Measurements from ENCODE around the gene INTS2. TPM values are rescaled to one million over a fixed set of nuclear protein-coding genes. Genes with fewer than 3 reads are reported as not detected.
"Not testable (repeated sequence)": the region's sequence is repeated elsewhere in the genome, so short reads cannot be mapped to it uniquely, and the experiment has no call there.

INTS2 gene
- total and polyA plus RNA-seq, 4 donors: 9.9 to 28.9 (median 14.3) TPM

DNA sequence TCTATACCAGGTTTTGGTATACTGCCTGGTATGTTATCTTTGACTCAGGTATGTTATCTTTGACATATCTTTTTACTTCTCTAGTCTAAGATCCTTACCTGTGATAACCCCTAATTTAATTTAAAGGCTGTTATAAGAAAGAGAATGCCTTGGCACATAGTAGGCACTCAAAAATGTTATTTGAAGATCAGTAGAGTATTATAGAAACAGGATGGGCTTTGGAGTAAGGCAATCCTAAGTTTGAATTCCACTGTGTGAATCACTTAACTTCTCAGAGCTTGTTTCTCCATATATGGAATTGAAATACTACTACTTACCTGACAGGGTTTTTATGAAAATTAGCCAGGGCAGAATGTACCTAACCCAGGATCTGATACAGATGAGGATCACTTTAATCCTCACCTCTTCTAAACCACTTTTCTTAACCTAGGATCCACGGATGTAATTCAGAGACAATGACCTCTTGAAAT, 65.6 kb downstream of the INTS2 start:
- no peak for DNase-seq (ENCODE audit: low read depth in 4 of 6, low spot score in 6 of 6)
- Histone ChIP-seq H3K4me1 (ENCODE audit: control insufficient read depth, insufficient read depth, low read length) (no peaks in the 10 kb centered on the region), H3K4me3 (ENCODE audit: low read depth, low read length) (peak overlapping the region; percentile 76), H3K27me3 (ENCODE audit: control insufficient read depth, insufficient read depth, low read length) (no peaks in the 10 kb centered on the region), H3K9me3 (ENCODE audit: control insufficient read depth, insufficient read depth, low read length) (no peaks in the 10 kb centered on the region), H3K36me3 (ENCODE audit: control insufficient read depth, insufficient read depth, low read length) (peaks cover 3% of the 10 kb centered on the region), H3K27ac (ENCODE audit: low read depth, low read length) (no peak overlapping the region)
- no CpG with 5 or more reads among the region's 1 CpG for WGBS (ENCODE audit: insufficient coverage)

- WGBS (ENCODE audit: insufficient coverage): 91% methylated on average over 4 of the region's 10 CpGs
- not testable (repeated sequence) for H3K9me3 ChIP-seq (ENCODE audit: control insufficient read depth, insufficient read depth, low read length); H3K4me3 ChIP-seq (ENCODE audit: low read depth, low read length); H3K27ac ChIP-seq (ENCODE audit: low read depth, low read length); H3K36me3 ChIP-seq (ENCODE audit: control insufficient read depth, insufficient read depth, low read length); H3K27me3 ChIP-seq (ENCODE audit: control insufficient read depth, insufficient read depth, low read length); DNase-seq (ENCODE audit: low read depth in 4 of 6, low spot score in 6 of 6); H3K4me1 ChIP-seq (ENCODE audit: control insufficient read depth, insufficient read depth, low read length)
Measured at GRCh38 chr17:61860397-61860796, 67.4 kb downstream of the INTS2 start.

GRCh38 chr17:61856035-61856434, 71.7 kb downstream of the INTS2 start:
- H3K9me3 ChIP-seq (ENCODE audit: control insufficient read depth, insufficient read depth, low read length): no peaks in the 10 kb centered on the region
- H3K27ac ChIP-seq (ENCODE audit: low read depth, low read length): no peak overlapping the region
- H3K27me3 ChIP-seq (ENCODE audit: control insufficient read depth, insufficient read depth, low read length): no peaks in the 10 kb centered on the region
- H3K4me3 ChIP-seq (ENCODE audit: low read depth, low read length): no peak overlapping the region
- no peak for DNase-seq (ENCODE audit: low read depth in 4 of 6, low spot score in 6 of 6)
- no peaks in the 10 kb centered on the region for H3K4me1 ChIP-seq (ENCODE audit: control insufficient read depth, insufficient read depth, low read length)
- no CpG with 5 or more reads among the region's 1 CpG for WGBS (ENCODE audit: insufficient coverage)
- no peaks in the 10 kb centered on the region for H3K36me3 ChIP-seq (ENCODE audit: control insufficient read depth, insufficient read depth, low read length)

DNA sequence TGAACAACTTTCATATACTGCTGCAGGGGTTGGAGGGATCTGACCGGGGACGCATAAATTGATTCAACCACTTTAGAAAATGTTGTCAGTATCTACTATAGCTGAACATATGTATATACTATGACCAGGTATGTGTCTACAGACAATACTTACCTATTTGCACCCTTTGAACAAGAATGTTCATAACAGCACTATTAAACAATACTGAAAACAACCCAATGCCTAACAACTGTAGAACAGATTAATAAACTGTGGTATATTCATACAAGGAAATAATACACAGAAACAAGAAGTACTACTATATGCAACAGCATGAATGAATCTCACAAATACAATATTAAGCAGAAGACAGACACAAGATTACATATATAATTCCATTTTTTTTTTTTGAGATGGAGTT, 74.9 kb downstream of the INTS2 start:
- WGBS (ENCODE audit: insufficient coverage): no CpG with 5 or more reads among the region's 2 CpGs
- H3K9me3 ChIP-seq (ENCODE audit: control insufficient read depth, insufficient read depth, low read length): no peaks in the 10 kb centered on the region

DNA sequence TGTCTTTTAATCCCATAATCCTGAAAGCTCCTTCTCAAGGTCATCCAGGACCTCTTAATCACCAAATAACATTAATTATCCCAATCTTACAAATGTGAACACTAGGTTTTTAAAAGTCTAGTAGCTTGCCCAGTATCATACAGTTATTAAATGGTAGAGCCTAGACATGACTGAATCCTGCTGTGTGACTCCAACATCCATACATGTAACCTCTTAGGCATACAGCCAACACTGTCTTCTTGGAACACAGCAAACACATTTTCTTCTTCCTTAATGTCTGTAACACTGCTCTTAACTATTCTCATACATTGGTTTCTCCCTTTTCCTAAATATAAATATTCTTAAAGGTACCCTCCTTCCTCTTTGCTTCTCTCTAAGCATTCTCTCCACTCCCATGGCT, 78.1 kb downstream of the INTS2 start:
- no peak overlapping the region for H3K4me3 ChIP-seq (ENCODE audit: low read depth, low read length)
- no peak for DNase-seq (ENCODE audit: low read depth in 4 of 6, low spot score in 6 of 6)
- H3K36me3 ChIP-seq (ENCODE audit: control insufficient read depth, insufficient read depth, low read length): peaks cover 4% of the 10 kb centered on the region
- no peak overlapping the region for H3K27ac ChIP-seq (ENCODE audit: low read depth, low read length)
- no peaks in the 10 kb centered on the region for H3K27me3 ChIP-seq (ENCODE audit: control insufficient read depth, insufficient read depth, low read length)
- no peaks in the 10 kb centered on the region for H3K4me1 ChIP-seq (ENCODE audit: control insufficient read depth, insufficient read depth, low read length)
- H3K9me3 ChIP-seq (ENCODE audit: control insufficient read depth, insufficient read depth, low read length): no peaks in the 10 kb centered on the region

More for the DNA sequence above, 74.9 kb downstream of the INTS2 start:
- DNase-seq (ENCODE audit: low read depth in 4 of 6, low spot score in 6 of 6): no peak
- no peaks in the 10 kb centered on the region for H3K36me3 ChIP-seq (ENCODE audit: control insufficient read depth, insufficient read depth, low read length)
- H3K4me1 ChIP-seq (ENCODE audit: control insufficient read depth, insufficient read depth, low read length): no peaks in the 10 kb centered on the region
- H3K27ac ChIP-seq (ENCODE audit: low read depth, low read length): no peak overlapping the region
- H3K27me3 ChIP-seq (ENCODE audit: control insufficient read depth, insufficient read depth, low read length): no peaks in the 10 kb centered on the region
- H3K4me3 ChIP-seq (ENCODE audit: low read depth, low read length): no peak overlapping the region

- no CpG with 5 or more reads among the region's 2 CpGs for WGBS (ENCODE audit: insufficient coverage)
- no peak for DNase-seq (ENCODE audit: low read depth in 4 of 6, low spot score in 6 of 6)
- Histone ChIP-seq H3K9me3 (ENCODE audit: control insufficient read depth, insufficient read depth, low read length) (no peaks in the 10 kb centered on the region), H3K36me3 (ENCODE audit: control insufficient read depth, insufficient read depth, low read length) (peaks cover 4% of the 10 kb centered on the region), H3K27me3 (ENCODE audit: control insufficient read depth, insufficient read depth, low read length) (no peaks in the 10 kb centered on the region), H3K27ac (ENCODE audit: low read depth, low read length) (no peak overlapping the region), H3K4me1 (ENCODE audit: control insufficient read depth, insufficient read depth, low read length) (no peaks in the 10 kb centered on the region), H3K4me3 (ENCODE audit: low read depth, low read length) (no peak overlapping the region)
Measured at GRCh38 chr17:61848896-61849295, 78.9 kb downstream of the INTS2 start.

GRCh38 chr17:61848247-61848646, 79.5 kb downstream of the INTS2 start:
- Histone ChIP-seq H3K27me3 (ENCODE audit: control insufficient read depth, insufficient read depth, low read length) (no peaks in the 10 kb centered on the region), H3K27ac (ENCODE audit: low read depth, low read length) (no peak overlapping the region), H3K36me3 (ENCODE audit: control insufficient read depth, insufficient read depth, low read length) (peaks cover 4% of the 10 kb centered on the region), H3K4me1 (ENCODE audit: control insufficient read depth, insufficient read depth, low read length) (no peaks in the 10 kb centered on the region), H3K4me3 (ENCODE audit: low read depth, low read length) (no peak overlapping the region), H3K9me3 (ENCODE audit: control insufficient read depth, insufficient read depth, low read length) (no peaks in the 10 kb centered on the region)
- WGBS (ENCODE audit: insufficient coverage): no CpG with 5 or more reads among the region's 2 CpGs
- no peak for DNase-seq (ENCODE audit: low read depth in 4 of 6, low spot score in 6 of 6)

- WGBS (ENCODE audit: insufficient coverage): no CpG with 5 or more reads among the region's 3 CpGs
- H3K36me3 ChIP-seq (ENCODE audit: control insufficient read depth, insufficient read depth, low read length): peaks cover 4% of the 10 kb centered on the region
- DNase-seq (ENCODE audit: low read depth in 4 of 6, low spot score in 6 of 6): no peak
Measured at GRCh38 chr17:61847659-61848058, 80.1 kb downstream of the INTS2 start.

GRCh38 chr17:61846761-61847375, 80.9 kb downstream of the INTS2 start:
- no peak overlapping the region for H3K27ac ChIP-seq (ENCODE audit: low read depth, low read length)
- no CpG with 5 or more reads among the region's 3 CpGs for WGBS (ENCODE audit: insufficient coverage)
- no peaks in the 10 kb centered on the region for H3K9me3 ChIP-seq (ENCODE audit: control insufficient read depth, insufficient read depth, low read length)
- H3K4me3 ChIP-seq (ENCODE audit: low read depth, low read length): no peak overlapping the region
- no peaks in the 10 kb centered on the region for H3K4me1 ChIP-seq (ENCODE audit: control insufficient read depth, insufficient read depth, low read length)
- DNase-seq (ENCODE audit: low read depth in 4 of 6, low spot score in 6 of 6): no peak
- H3K36me3 ChIP-seq (ENCODE audit: control insufficient read depth, insufficient read depth, low read length): peaks cover 4% of the 10 kb centered on the region
- no peaks in the 10 kb centered on the region for H3K27me3 ChIP-seq (ENCODE audit: control insufficient read depth, insufficient read depth, low read length)

More at GRCh38 chr17:61847659-61848058, 80.1 kb downstream of the INTS2 start:
- H3K9me3 ChIP-seq (ENCODE audit: control insufficient read depth, insufficient read depth, low read length): no peaks in the 10 kb centered on the region
- no peak overlapping the region for H3K4me3 ChIP-seq (ENCODE audit: low read depth, low read length)
- H3K27me3 ChIP-seq (ENCODE audit: control insufficient read depth, insufficient read depth, low read length): no peaks in the 10 kb centered on the region
- H3K4me1 ChIP-seq (ENCODE audit: control insufficient read depth, insufficient read depth, low read length): no peaks in the 10 kb centered on the region
- H3K27ac ChIP-seq (ENCODE audit: low read depth, low read length): no peak overlapping the region

- no CpG with 5 or more reads among the region's 8 CpGs for WGBS (ENCODE audit: insufficient coverage)
- no peak for DNase-seq (ENCODE audit: low read depth in 4 of 6, low spot score in 6 of 6)
- H3K36me3 ChIP-seq (ENCODE audit: control insufficient read depth, insufficient read depth, low read length): peaks cover 4% of the 10 kb centered on the region
- H3K27me3 ChIP-seq (ENCODE audit: control insufficient read depth, insufficient read depth, low read length): no peaks in the 10 kb centered on the region
- H3K4me1 ChIP-seq (ENCODE audit: control insufficient read depth, insufficient read depth, low read length): no peaks in the 10 kb centered on the region
- H3K9me3 ChIP-seq (ENCODE audit: control insufficient read depth, insufficient read depth, low read length): no peaks in the 10 kb centered on the region
- no peak overlapping the region for H3K27ac ChIP-seq (ENCODE audit: low read depth, low read length)
- no peak overlapping the region for H3K4me3 ChIP-seq (ENCODE audit: low read depth, low read length)
Measured at GRCh38 chr17:61846088-61846487, 81.7 kb downstream of the INTS2 start.
